WTC11 (cell line): ENCODE results near the gene HBD. TPM values are rescaled to one million over a fixed set of nuclear protein-coding genes. Genes with fewer than 3 reads are reported as not detected.

Source experiments
- ATAC-seq: fragments of 200-7000 bp; cut with Tn5 transposase; 2 replicates; pipeline ENCODE4 v1.10.0; 2021; ENCODE audit warnings: mild to moderate bottlenecking, moderate library complexity
- CTCF ChIA-PET: fragments of 300-600 bp; sonication (Branson Sonifier 250); formaldehyde crosslinking; loops from one replicate; lab custom pipeline; 2021; ENCODE audit warnings: antibody characterized with exemption; lab: Charles Lee
- POLR2A ChIA-PET: fragments of 350-600 bp; sonication (Branson Sonifier 250); formaldehyde crosslinking; loops from one replicate; lab custom pipeline; 2021; ENCODE audit warnings: antibody characterized with exemption; lab: Charles Lee
- DNase-seq: peaks from one replicate; pipeline ENCODE4 v3.0.0; 2021; ENCODE audit warnings: low spot score
- H3K27ac Mint-ChIP-seq: 2 replicates; pipeline ENCODE4 v1.8.0; 2021; ENCODE audit warnings: mixed read lengths
- H3K27me3 Mint-ChIP-seq: 2 replicates; pipeline ENCODE4 v1.8.0; 2021; ENCODE audit warnings: low read depth, mild to moderate bottlenecking, moderate library complexity, mixed read lengths
- H3K36me3 Mint-ChIP-seq: 2 replicates; pipeline ENCODE4 v1.8.0; 2021; ENCODE audit warnings: mixed read lengths
- H3K4me1 Mint-ChIP-seq: 2 replicates; pipeline ENCODE4 v1.8.0; 2022; ENCODE audit warnings: mixed read lengths
- H3K4me3 Mint-ChIP-seq: 2 replicates; pipeline ENCODE4 v1.8.0; 2021; ENCODE audit warnings: mild to moderate bottlenecking, moderate library complexity, mixed read lengths
- H3K9me3 Mint-ChIP-seq: 2 replicates; pipeline ENCODE4 v1.8.0; 2021; ENCODE audit warnings: mixed read lengths
- ATF6 ChIP-seq: sonication (generic); formaldehyde crosslinking; IDR thresholded peaks from 2 replicates; pipeline ENCODE4 v1.8.1; 2023; ENCODE audit warnings: mild to moderate bottlenecking, missing genetic modification reagents
- ESRRA ChIP-seq: sonication (generic); formaldehyde crosslinking; IDR thresholded peaks from 2 replicates; pipeline ENCODE4 v1.8.1; 2022; ENCODE audit warnings: mild to moderate bottlenecking, missing genetic modification reagents, borderline replicate concordance
- FOXJ3 ChIP-seq: sonication (generic); formaldehyde crosslinking; IDR thresholded peaks from 2 replicates; pipeline ENCODE4 v1.9.0; 2021; ENCODE audit warnings: missing genetic modification reagents, mild to moderate bottlenecking, borderline replicate concordance
- FOXK1 ChIP-seq: sonication (generic); formaldehyde crosslinking; IDR thresholded peaks from 2 replicates; pipeline ENCODE4 v1.8.0; 2022; ENCODE audit warnings: mild to moderate bottlenecking, moderate library complexity, missing genetic modification reagents
- FOXP1 ChIP-seq: sonication (generic); formaldehyde crosslinking; IDR thresholded peaks from 2 replicates; pipeline ENCODE4 v1.8.0; 2022; ENCODE audit warnings: missing genetic modification reagents, mild to moderate bottlenecking, moderate library complexity, borderline replicate concordance
- GABPB1 ChIP-seq: sonication (generic); formaldehyde crosslinking; IDR thresholded peaks from 2 replicates; pipeline ENCODE4 v1.8.1; 2023; ENCODE audit warnings: mild to moderate bottlenecking, missing genetic modification reagents
- HMGA2 ChIP-seq: fragments of 250-450 bp; sonication (Bioruptor Pico); IDR thresholded peaks from 2 replicates; pipeline ENCODE4 v1.4.0; 2021; ENCODE audit warnings: mild to moderate bottlenecking, moderate library complexity
- JAZF1 ChIP-seq: fragments of 250-450 bp; sonication (Bioruptor Pico); IDR thresholded peaks from 2 replicates; pipeline ENCODE4 v1.9.0; 2021; ENCODE audit warnings: moderate library complexity, mild to moderate bottlenecking, inconsistent platforms
- JUN ChIP-seq: sonication (generic); formaldehyde crosslinking; IDR thresholded peaks from 2 replicates; pipeline ENCODE4 v1.8.0; 2023; ENCODE audit warnings: mild to moderate bottlenecking, missing genetic modification reagents
- NFE2L1 ChIP-seq: sonication (generic); formaldehyde crosslinking; IDR thresholded peaks from 2 replicates; pipeline ENCODE4 v1.8.1; 2023; ENCODE audit warnings: missing genetic modification reagents
- NR1H2 ChIP-seq: sonication (generic); formaldehyde crosslinking; IDR thresholded peaks from 2 replicates; pipeline ENCODE4 v1.9.0; 2021; ENCODE audit warnings: mild to moderate bottlenecking, moderate library complexity, missing genetic modification reagents
- NR3C1 ChIP-seq: sonication (generic); formaldehyde crosslinking; conservative IDR thresholded peaks from 2 replicates; pipeline ENCODE4 v1.8.1; 2023; ENCODE audit warnings: low read depth, mild to moderate bottlenecking, missing genetic modification reagents
- PREB ChIP-seq: sonication (generic); formaldehyde crosslinking; IDR thresholded peaks from 2 replicates; pipeline ENCODE4 v1.8.1; 2022; ENCODE audit warnings: mild to moderate bottlenecking, missing genetic modification reagents, moderate library complexity, borderline replicate concordance
- PRRX2 ChIP-seq: fragments of 250-450 bp; sonication (Bioruptor Pico); IDR thresholded peaks from 2 replicates; pipeline ENCODE4 v1.8.0; 2021; ENCODE audit warnings: mild to moderate bottlenecking
- RELA ChIP-seq: sonication (generic); formaldehyde crosslinking; IDR thresholded peaks from 2 replicates; pipeline ENCODE4 v1.8.1; 2022; ENCODE audit warnings: missing genetic modification reagents, mild to moderate bottlenecking, borderline replicate concordance
- SP1 ChIP-seq: sonication (generic); formaldehyde crosslinking; conservative IDR thresholded peaks from 2 replicates; pipeline ENCODE4 v1.8.1; 2022; ENCODE audit warnings: missing genetic modification reagents
- STAT6 ChIP-seq: sonication (generic); formaldehyde crosslinking; conservative IDR thresholded peaks from 2 replicates; pipeline ENCODE4 v1.8.1; 2023; ENCODE audit warnings: mild to moderate bottlenecking, low read depth, missing genetic modification reagents, moderate library complexity
- TEAD1 ChIP-seq: sonication (generic); formaldehyde crosslinking; IDR thresholded peaks from 2 replicates; pipeline ENCODE4 v1.8.0; 2022; ENCODE audit warnings: mild to moderate bottlenecking, missing genetic modification reagents
- ZNF121 ChIP-seq: sonication (generic); formaldehyde crosslinking; IDR thresholded peaks from 2 replicates; pipeline ENCODE4 v1.8.0; 2023; ENCODE audit warnings: missing genetic modification reagents
- ZNF138 ChIP-seq: sonication (generic); formaldehyde crosslinking; conservative IDR thresholded peaks from 2 replicates; pipeline ENCODE4 v1.8.1; 2022; ENCODE audit warnings: mild to moderate bottlenecking, moderate library complexity, missing genetic modification reagents
- ZNF425 ChIP-seq: fragments of 250-450 bp; sonication (Bioruptor Pico); conservative IDR thresholded peaks from 2 replicates; pipeline ENCODE4 v1.9.0; 2021; ENCODE audit warnings: mild to moderate bottlenecking
- total RNA-seq: library from RNA; stranded (reverse); gene quantifications from 3 replicates; pipeline ENCODE4 v1.2.3, GENCODE V29; 2021
- TF ChIP-seq, protein P1 (sequence below): sonication (generic); formaldehyde crosslinking; IDR thresholded peaks from 2 replicates; pipeline ENCODE4 v1.8.1; 2023; ENCODE audit warnings: mild to moderate bottlenecking, missing genetic modification reagents, moderate library complexity
- TF ChIP-seq, protein P2 (sequence below): sonication (generic); formaldehyde crosslinking; IDR thresholded peaks from 2 replicates; pipeline ENCODE4 v1.8.0; 2022; ENCODE audit warnings: mild to moderate bottlenecking, missing genetic modification reagents

HBD gene
- total RNA-seq, 1 experiment from 2014 or later, result not detected

- TF ChIP-seq ATF6 (CRISPR knock-in tag), result no peak
- TF ChIP-seq, protein P1, sequence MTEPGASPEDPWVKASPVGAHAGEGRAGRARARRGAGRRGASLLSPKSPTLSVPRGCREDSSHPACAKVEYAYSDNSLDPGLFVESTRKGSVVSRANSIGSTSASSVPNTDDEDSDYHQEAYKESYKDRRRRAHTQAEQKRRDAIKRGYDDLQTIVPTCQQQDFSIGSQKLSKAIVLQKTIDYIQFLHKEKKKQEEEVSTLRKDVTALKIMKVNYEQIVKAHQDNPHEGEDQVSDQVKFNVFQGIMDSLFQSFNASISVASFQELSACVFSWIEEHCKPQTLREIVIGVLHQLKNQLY (CRISPR knock-in tag), result no peak
- TF ChIP-seq ESRRA (CRISPR knock-in tag), result no peak
- no peak for TF ChIP-seq FOXK1
Observed at GRCh38 chr11:5246772-5247471, 12.6 kb upstream of the HBD start (continued).

DNA sequence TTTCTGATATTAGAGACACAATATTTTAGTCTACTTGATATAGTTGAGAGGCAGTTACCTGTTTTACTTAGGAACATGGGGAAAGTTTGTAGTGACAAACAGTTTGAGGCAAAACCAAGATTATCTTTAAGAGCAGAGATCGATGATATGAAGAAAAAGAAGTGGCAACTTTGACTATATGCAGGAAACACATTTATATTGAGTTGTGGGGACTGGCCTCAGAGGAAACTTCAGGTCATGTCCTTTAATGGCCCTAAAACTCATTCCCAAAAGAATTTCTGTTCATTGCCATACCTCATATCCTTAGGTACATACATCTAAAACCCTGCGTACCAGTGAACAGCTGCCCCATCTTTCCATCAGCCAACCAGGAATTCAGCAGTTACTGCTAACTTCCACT lies 10.9 kb upstream of the HBD start:
- H3K27me3 Mint-ChIP-seq, result no peaks in the 10 kb centered on the region
- no peaks in the 10 kb centered on the region for H3K4me1 Mint-ChIP-seq
- POLR2A ChIA-PET, result no interaction called here
- H3K4me3 Mint-ChIP-seq, result no peak overlapping the region
- TF ChIP-seq PREB (CRISPR knock-in tag) (no peak), ZNF425 (CRISPR knock-in tag) (no peak), TEAD1 (CRISPR knock-in tag) (no peak), SP1 (CRISPR knock-in tag) (no peak), FOXJ3 (CRISPR knock-in tag) (no peak), JUN (CRISPR knock-in tag) (no peak), ZNF138 (CRISPR knock-in tag) (no peak), HMGA2 (CRISPR knock-in tag) (no peak), FOXP1 (CRISPR knock-in tag) (no peak), NFE2L1 (CRISPR knock-in tag) (no peak), PRRX2 (CRISPR knock-in tag) (no peak), NR1H2 (CRISPR knock-in tag) (no peak), NR3C1 (CRISPR knock-in tag) (no peak), JAZF1 (CRISPR knock-in tag) (no peak), GABPB1 (CRISPR knock-in tag) (no peak), STAT6 (CRISPR knock-in tag) (no peak), RELA (CRISPR knock-in tag) (no peak), ZNF121 (CRISPR knock-in tag) (no peak)
- TF ChIP-seq, protein P2, sequence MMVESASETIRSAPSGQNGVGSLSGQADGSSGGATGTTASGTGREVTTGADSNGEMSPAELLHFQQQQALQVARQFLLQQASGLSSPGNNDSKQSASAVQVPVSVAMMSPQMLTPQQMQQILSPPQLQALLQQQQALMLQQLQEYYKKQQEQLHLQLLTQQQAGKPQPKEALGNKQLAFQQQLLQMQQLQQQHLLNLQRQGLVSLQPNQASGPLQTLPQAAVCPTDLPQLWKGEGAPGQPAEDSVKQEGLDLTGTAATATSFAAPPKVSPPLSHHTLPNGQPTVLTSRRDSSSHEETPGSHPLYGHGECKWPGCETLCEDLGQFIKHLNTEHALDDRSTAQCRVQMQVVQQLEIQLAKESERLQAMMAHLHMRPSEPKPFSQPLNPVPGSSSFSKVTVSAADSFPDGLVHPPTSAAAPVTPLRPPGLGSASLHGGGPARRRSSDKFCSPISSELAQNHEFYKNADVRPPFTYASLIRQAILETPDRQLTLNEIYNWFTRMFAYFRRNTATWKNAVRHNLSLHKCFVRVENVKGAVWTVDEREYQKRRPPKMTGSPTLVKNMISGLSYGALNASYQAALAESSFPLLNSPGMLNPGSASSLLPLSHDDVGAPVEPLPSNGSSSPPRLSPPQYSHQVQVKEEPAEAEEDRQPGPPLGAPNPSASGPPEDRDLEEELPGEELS (CRISPR knock-in tag), result no peak
- H3K27ac Mint-ChIP-seq, result no peak overlapping the region
- ATAC-seq, result no peak
- CTCF ChIA-PET, result no interaction called here
- DNase-seq, result no peak
- H3K9me3 Mint-ChIP-seq, result no peaks in the 10 kb centered on the region
- H3K36me3 Mint-ChIP-seq, result no peaks in the 10 kb centered on the region
